Activated T-helper 17 cell treated with anti-CD3 and anti-CD28 coated beads, Interleukin-2, amount 50 U/mL, for 72 hours (primary cell): Measurements from ENCODE around the gene FAM217B. TPM values are rescaled to one million over a fixed set of nuclear protein-coding genes. Genes with fewer than 3 reads are reported as not detected.

ENCODE experiments used
- total RNA-seq, 2 donors: library from RNA; stranded (reverse); gene quantifications; one replicate each; pipeline ENCODE4 v1.2.3, GENCODE V29; 2022

The FAM217B gene
- total RNA-seq, 2 donors from 2014 or later, result 16.6 to 20.9 TPM

Other genes starting within 250 kb of the FAM217B start
- gene SYCP2, start 6.8 kb upstream of the FAM217B start, total RNA-seq, result 1 to 10 TPM; 2.5 to 6.7 TPM
- 1 to 10 TPM; 5.3 to 5.9 TPM for gene PPP1R3D, start 84 bp upstream of the FAM217B start, total RNA-seq
- gene CDH26, start 18.0 kb downstream of the FAM217B start, total RNA-seq, result 1 to 10 TPM in 1 of 2 donors, under 1 TPM in 1; 0.56 to 2.6 TPM